Activated naive CD4-positive, alpha-beta T cell treated with anti-CD3 and anti-CD28 coated beads, Interleukin-2, amount 10 ng/mL, durations not matched to agents 7 days and 5 days (primary cell): ENCODE data around the gene CARMIL3.
"Not testable (repeated sequence)": the region's sequence is repeated elsewhere in the genome, so short reads cannot be mapped to it uniquely, and the experiment has no call there.

Experiments used
- CTCF ChIA-PET: fragments of 350-600 bp; sonication (Branson Sonifier 250); formaldehyde crosslinking; loops from one replicate; lab custom pipeline; 2021; ENCODE audit warnings: antibody characterized with exemption; lab: Charles Lee
- DNase-seq: peaks from one replicate; pipeline ENCODE4 v3.0.0-alpha.2; 2020
- H3K27ac Mint-ChIP-seq: one replicate; pipeline ENCODE4 v1.8.0; 2021; ENCODE audit warnings: mild to moderate bottlenecking, moderate library complexity, mixed read lengths
- H3K27me3 Mint-ChIP-seq: one replicate; pipeline ENCODE4 v1.8.0; 2021; ENCODE audit warnings: mild to moderate bottlenecking, mixed read lengths
- H3K36me3 Mint-ChIP-seq: one replicate; pipeline ENCODE4 v1.8.0; 2021; ENCODE audit warnings: mixed read lengths
- H3K4me1 Mint-ChIP-seq: one replicate; pipeline ENCODE4 v1.8.0; 2021; ENCODE audit warnings: mixed read lengths
- H3K4me3 Mint-ChIP-seq: one replicate; pipeline ENCODE4 v1.8.0; 2021; ENCODE audit warnings: mild to moderate bottlenecking, moderate library complexity, mixed read lengths
- H3K9me3 Mint-ChIP-seq: one replicate; pipeline ENCODE4 v1.8.0; 2021; ENCODE audit warnings: mixed read lengths

CARMIL3 gene

DNA sequence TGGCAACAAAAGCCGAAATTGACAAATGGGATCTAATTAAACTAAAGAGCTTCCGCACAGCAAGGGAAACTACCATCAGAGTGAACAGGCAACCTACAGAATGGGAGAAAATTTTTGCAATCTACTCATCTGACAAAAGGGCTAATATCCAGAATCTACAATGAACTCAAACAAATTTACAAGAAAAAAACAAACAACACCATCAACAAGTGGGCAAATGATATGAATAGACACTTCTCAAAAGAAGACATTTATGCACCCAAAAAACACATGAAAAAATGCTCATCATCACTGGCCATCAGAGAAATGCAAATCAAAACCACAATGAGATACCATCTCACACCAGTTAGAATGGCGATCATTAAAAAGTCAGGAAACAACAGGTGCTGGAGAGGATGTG, 22.1 kb upstream of the CARMIL3 start:
- H3K27me3 Mint-ChIP-seq, DNase-seq, H3K36me3 Mint-ChIP-seq, H3K27ac Mint-ChIP-seq, H3K4me1 Mint-ChIP-seq, H3K4me3 Mint-ChIP-seq, CTCF ChIA-PET: not testable (repeated sequence)
- H3K9me3 Mint-ChIP-seq, result peaks cover 28% of the 10 kb centered on the region

- H3K4me1 Mint-ChIP-seq, H3K27me3 Mint-ChIP-seq, H3K27ac Mint-ChIP-seq, CTCF ChIA-PET, H3K36me3 Mint-ChIP-seq, DNase-seq, H3K4me3 Mint-ChIP-seq: not testable (repeated sequence)
- H3K9me3 Mint-ChIP-seq, result peaks cover 28% of the 10 kb centered on the region
Measured at GRCh38 chr14:24031331-24031730, 20.5 kb upstream of the CARMIL3 start.

GRCh38 chr14:24032727-24033418, 18.9 kb upstream of the CARMIL3 start:
- Mint-ChIP-seq H3K4me1 (peaks cover 11% of the 10 kb centered on the region), H3K9me3 (peaks cover 28% of the 10 kb centered on the region), H3K36me3 (peaks cover 2% of the 10 kb centered on the region), H3K27me3 (peaks cover 4% of the 10 kb centered on the region), H3K4me3 (no peak overlapping the region), H3K27ac (no peak overlapping the region)
- CTCF ChIA-PET, result no interaction called here
- no peak for DNase-seq

DNA sequence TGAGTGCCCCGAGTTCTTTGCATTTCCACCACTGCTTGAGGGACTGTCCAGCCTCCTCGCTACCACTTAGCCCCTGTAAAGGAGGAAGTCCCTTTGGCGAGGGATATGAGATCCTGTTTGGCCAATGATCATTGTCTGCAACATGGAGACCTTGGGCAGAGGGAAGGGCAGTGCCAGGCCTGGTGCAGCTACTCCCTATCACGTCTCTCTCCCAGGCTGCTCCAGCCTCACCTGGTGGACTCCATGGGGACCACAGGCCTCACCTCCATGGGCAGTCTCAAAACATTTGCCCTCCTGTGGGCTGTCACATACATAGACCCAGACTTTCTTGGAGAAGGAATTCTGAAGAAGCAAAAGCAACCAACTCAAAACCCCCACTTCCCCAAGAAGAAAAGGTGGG, 16.0 kb upstream of the CARMIL3 start:
- not testable (repeated sequence) for H3K36me3 Mint-ChIP-seq, DNase-seq
- H3K27ac Mint-ChIP-seq, result peak overlapping the region; percentile 83
- peaks cover 11% of the 10 kb centered on the region for H3K4me1 Mint-ChIP-seq
- CTCF ChIA-PET, result interaction anchor here (1.0 kb wide), 1 partner anchor 447 kb away, joined by 3 read pairs; no protein-coding TSS in a partner anchor
- H3K9me3 Mint-ChIP-seq, result peaks cover 26% of the 10 kb centered on the region
- peak overlapping the region; percentile 82 for H3K4me3 Mint-ChIP-seq
- peaks cover 16% of the 10 kb centered on the region for H3K27me3 Mint-ChIP-seq

- Mint-ChIP-seq H3K36me3 (no peaks in the 10 kb centered on the region), H3K27me3 (peaks cover 18% of the 10 kb centered on the region), H3K4me1 (peaks cover 11% of the 10 kb centered on the region), H3K9me3 (peaks cover 20% of the 10 kb centered on the region), H3K4me3 (peak overlapping the region; percentile 82), H3K27ac (peak overlapping the region; percentile 83)
- peak; percentile 81 for DNase-seq
- CTCF ChIA-PET, result interaction anchor here (1.0 kb wide), 1 partner anchor 448 kb away, joined by 3 read pairs; no protein-coding TSS in a partner anchor
Measured at GRCh38 chr14:24036169-24036962, 15.4 kb upstream of the CARMIL3 start.

GRCh38 chr14:24036963-24037657, 14.7 kb upstream of the CARMIL3 start:
- Mint-ChIP-seq H3K4me1 (peaks cover 11% of the 10 kb centered on the region), H3K9me3 (peaks cover 14% of the 10 kb centered on the region), H3K27me3 (peaks cover 25% of the 10 kb centered on the region), H3K4me3 (peak overlapping the region; percentile 82), H3K27ac (peak overlapping the region; percentile 83)
- CTCF ChIA-PET, H3K36me3 Mint-ChIP-seq, DNase-seq: not testable (repeated sequence)

GRCh38 chr14:24037658-24038037, 14.2 kb upstream of the CARMIL3 start:
- Mint-ChIP-seq H3K36me3 (no peaks in the 10 kb centered on the region), H3K27ac (no peak overlapping the region), H3K4me3 (no peak overlapping the region), H3K27me3 (peaks cover 30% of the 10 kb centered on the region), H3K4me1 (peaks cover 11% of the 10 kb centered on the region), H3K9me3 (peaks cover 10% of the 10 kb centered on the region)
- no peak for DNase-seq
- CTCF ChIA-PET, result interaction anchor here (0.6 to 1.0 kb wide), 2 partner anchors 43 to 68 kb away, joined by 3 read pairs; no protein-coding TSS in a partner anchor

GRCh38 chr14:24038686-24039085, 13.1 kb upstream of the CARMIL3 start:
- Mint-ChIP-seq H3K27ac (no peak overlapping the region), H3K36me3 (no peaks in the 10 kb centered on the region), H3K9me3 (peaks cover 4% of the 10 kb centered on the region), H3K27me3 (peaks cover 33% of the 10 kb centered on the region), H3K4me3 (no peak overlapping the region), H3K4me1 (peaks cover 11% of the 10 kb centered on the region)
- CTCF ChIA-PET, result interaction anchor here (0.8 to 1.0 kb wide), 2 partner anchors 42 to 72 kb away, joined by 3 read pairs; no protein-coding TSS in a partner anchor
- no peak for DNase-seq

GRCh38 chr14:24040692-24041091, 11.1 kb upstream of the CARMIL3 start:
- H3K4me3 Mint-ChIP-seq, result no peak overlapping the region

GRCh38 chr14:24042746-24043145, 9.1 kb upstream of the CARMIL3 start:
- no peaks in the 10 kb centered on the region for H3K9me3 Mint-ChIP-seq
- CTCF ChIA-PET, result interaction anchor here (1.4 kb wide), 1 partner anchor 15 kb away, joined by 4 read pairs; no protein-coding TSS in a partner anchor
- no peak overlapping the region for H3K4me3 Mint-ChIP-seq
- H3K4me1 Mint-ChIP-seq, result no peaks in the 10 kb centered on the region
- no peak for DNase-seq
- no peaks in the 10 kb centered on the region for H3K36me3 Mint-ChIP-seq
- no peak overlapping the region for H3K27ac Mint-ChIP-seq
- H3K27me3 Mint-ChIP-seq, result peaks cover 40% of the 10 kb centered on the region

More at GRCh38 chr14:24040692-24041091, 11.1 kb upstream of the CARMIL3 start:
- CTCF ChIA-PET, result interaction anchor here (1.3 kb wide), 1 partner anchor 68 kb away, joined by 3 read pairs; no protein-coding TSS in a partner anchor
- DNase-seq, result no peak
- no peaks in the 10 kb centered on the region for H3K36me3 Mint-ChIP-seq
- H3K9me3 Mint-ChIP-seq, result no peaks in the 10 kb centered on the region
- H3K27ac Mint-ChIP-seq, result no peak overlapping the region
- peaks cover 10% of the 10 kb centered on the region for H3K4me1 Mint-ChIP-seq
- H3K27me3 Mint-ChIP-seq, result peaks cover 37% of the 10 kb centered on the region

- not testable (repeated sequence) for DNase-seq, H3K27ac Mint-ChIP-seq, H3K9me3 Mint-ChIP-seq, H3K4me3 Mint-ChIP-seq, H3K36me3 Mint-ChIP-seq
- Mint-ChIP-seq H3K4me1 (peaks cover 16% of the 10 kb centered on the region), H3K27me3 (peaks cover 67% of the 10 kb centered on the region)
- CTCF ChIA-PET, result interaction anchor here (0.9 kb wide), 1 partner anchor 60 kb away, joined by 4 read pairs; no protein-coding TSS in a partner anchor
Measured at GRCh38 chr14:24049002-24049401, 2.8 kb upstream of the CARMIL3 start.

DNA sequence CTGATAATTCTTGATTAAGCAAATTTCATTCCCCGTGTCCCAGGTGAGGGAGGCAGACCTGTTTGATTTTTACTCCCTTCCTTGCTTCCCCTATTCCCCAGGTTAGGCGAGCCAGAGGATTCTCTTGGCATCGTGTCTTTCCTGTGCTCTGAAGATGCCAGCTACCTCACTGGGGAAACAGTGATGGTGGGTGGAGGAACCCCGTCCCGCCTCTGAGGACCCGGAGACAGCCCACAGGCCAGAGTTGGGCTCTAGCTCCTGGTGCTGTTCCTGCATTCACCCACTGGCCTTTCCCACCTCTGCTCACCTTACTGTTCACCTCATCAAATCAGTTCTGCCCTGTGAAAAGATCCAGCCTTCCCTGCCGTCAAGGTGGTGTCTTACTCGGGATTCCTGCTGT, 1.1 kb upstream of the CARMIL3 start:
- DNase-seq, H3K36me3 Mint-ChIP-seq, H3K27ac Mint-ChIP-seq, H3K9me3 Mint-ChIP-seq: not testable (repeated sequence)
- CTCF ChIA-PET, result interaction anchor here (1.1 to 3.3 kb wide), 2 partner anchors 58 to 111 kb away, joined by 3 to 11 read pairs; partner anchors contain the start of gene IRF9
- peaks cover 79% of the 10 kb centered on the region for H3K27me3 Mint-ChIP-seq
- peak overlapping the region; percentile 69 for H3K4me3 Mint-ChIP-seq
- H3K4me1 Mint-ChIP-seq, result peaks cover 16% of the 10 kb centered on the region

DNA sequence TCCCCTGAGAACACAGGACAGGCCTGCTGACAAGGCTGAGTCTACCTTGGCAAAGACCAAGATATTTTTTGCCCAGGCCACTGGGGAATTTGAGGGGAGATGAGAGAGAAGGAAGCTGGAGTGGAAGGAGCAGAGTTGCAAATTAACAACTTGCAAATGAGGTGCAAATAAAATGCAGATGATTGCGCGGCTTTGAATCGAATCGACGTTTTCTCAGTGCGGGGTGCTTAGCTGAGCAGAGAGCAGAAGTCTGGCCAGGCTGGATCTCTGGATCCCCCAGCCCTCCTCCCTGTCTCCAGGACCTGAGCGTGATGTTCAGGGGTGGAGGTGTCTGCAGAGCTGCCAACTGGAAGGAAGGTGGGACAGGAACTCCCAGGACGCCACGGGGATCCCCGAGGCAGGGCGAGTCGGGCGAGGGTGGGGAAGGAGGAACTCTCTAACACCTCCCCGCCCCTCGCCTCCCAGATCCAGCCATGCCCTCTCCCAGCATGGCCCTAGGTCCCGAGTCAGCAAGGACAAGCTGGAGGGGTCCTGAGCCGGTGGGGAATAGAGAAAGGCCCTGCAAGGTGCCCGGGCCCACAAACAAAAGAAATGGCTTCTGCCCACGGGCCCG, 527 bp upstream of the CARMIL3 start:
- H3K4me1 Mint-ChIP-seq, result peaks cover 16% of the 10 kb centered on the region
- no peaks in the 10 kb centered on the region for H3K36me3 Mint-ChIP-seq
- DNase-seq, result peak; percentile 38
- H3K27ac Mint-ChIP-seq, result no peak overlapping the region
- H3K9me3 Mint-ChIP-seq, result no peaks in the 10 kb centered on the region
- peaks cover 83% of the 10 kb centered on the region for H3K27me3 Mint-ChIP-seq
- CTCF ChIA-PET, result interaction anchor here (1.1 to 3.3 kb wide), 2 partner anchors 57 to 110 kb away, joined by 3 to 11 read pairs; partner anchors contain the start of gene IRF9
- peak overlapping the region; percentile 69 for H3K4me3 Mint-ChIP-seq
